Measurements from ENCODE around the gene TMEM175. TPM values are rescaled to one million over a fixed set of nuclear protein-coding genes. Genes with fewer than 3 reads are reported as not detected.

Gene TMEM175
- total and polyA plus RNA-seq, 9 of the 15 experiments (the other 6 are each of a cell fraction or from before 2014, with no cell fraction given) = 0.13 to 30.9 (median 9.4) TPM

DNA sequence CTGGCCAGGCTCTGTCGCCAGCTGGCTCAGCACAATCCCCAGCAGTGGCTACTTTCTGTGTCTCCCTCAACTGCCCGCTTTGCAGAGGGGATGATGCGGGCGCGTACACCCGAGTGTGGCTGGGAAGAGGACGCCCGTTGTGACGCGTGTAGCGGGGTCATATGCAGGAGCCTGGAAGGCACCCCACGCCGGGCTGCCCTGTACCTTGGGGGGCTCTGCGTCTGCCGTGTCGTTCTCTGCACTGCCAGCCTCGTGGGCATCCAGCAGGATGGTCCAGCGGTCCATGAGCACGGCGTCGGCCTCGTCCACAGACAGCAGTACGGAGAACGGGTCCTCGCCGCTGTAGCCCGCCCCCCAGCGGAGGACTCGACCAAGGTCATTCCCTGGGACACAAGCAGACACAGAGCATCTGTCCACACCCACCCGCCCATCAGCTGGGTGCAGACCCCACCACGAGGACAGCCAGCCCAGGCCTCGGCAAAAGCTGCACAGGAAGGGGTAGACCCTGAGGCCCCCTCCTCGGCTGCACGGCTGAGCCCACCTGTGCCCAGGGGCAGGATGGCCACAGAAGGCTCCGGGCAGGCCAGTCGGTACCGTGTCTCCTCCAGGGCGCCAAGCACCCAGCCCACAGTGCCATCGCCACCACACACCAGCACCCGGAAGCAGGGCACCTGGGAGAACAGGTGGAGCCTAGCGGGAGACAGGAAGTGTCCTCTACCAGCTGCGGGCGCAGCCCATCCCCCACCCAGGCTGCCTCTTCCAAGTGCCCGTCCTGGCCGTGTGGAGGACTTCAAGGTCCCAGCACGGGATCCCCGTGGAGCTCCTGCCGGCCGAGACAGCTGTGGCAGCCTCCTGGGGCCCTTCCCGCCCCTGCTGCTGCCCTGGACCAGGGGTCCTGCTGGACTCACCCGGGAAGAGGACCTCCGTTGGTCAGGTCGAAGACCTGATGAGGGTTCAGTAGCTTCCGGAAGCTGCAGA lies 30.3 kb downstream of the TMEM175 start:
- Histone ChIP-seq H3K4me3 (no peak overlapping the region), H3K9me3 (replicated peaks; ENCODE audit: control insufficient read depth, insufficient read depth, low read depth, low read length) (no peaks in the 10 kb centered on the region), H3K79me2 (ENCODE audit: control insufficient read depth, insufficient read depth, low read length) (no peaks in the 10 kb centered on the region), H3K4me2 (ENCODE audit: insufficient read depth, low read length) (no peak overlapping the region), H3K4me1 (replicated peaks in 1 of 2; ENCODE audit: control insufficient read depth in 2 of 2, insufficient read depth in 2 of 2, low read length in 2 of 2) (peaks cover 0 to 46% of the 10 kb centered on the region in 2 experiments; a peak in 2 of 5 replicates), H4K20me1 (replicated peaks; ENCODE audit: control insufficient read depth, insufficient read depth, low read length) (no peaks in the 10 kb centered on the region), H3K27ac (ENCODE audit: extremely low read depth, low read depth, low read length) (no peak overlapping the region), H3K9me1 (ENCODE audit: control insufficient read depth, insufficient read depth, low read length) (no peaks in the 10 kb centered on the region), H2AFZ (ENCODE audit: low read depth, low read length) (no peak overlapping the region), H3K36me3 (ENCODE audit: control insufficient read depth, insufficient read depth, low read length) (peaks cover 26% of the 10 kb centered on the region; the same call in 1 of the 3 replicates), H3K27me3 (ENCODE audit: control insufficient read depth in 2 of 2, insufficient read depth in 2 of 2, low read length in 2 of 2) (no peaks in the 10 kb centered on the region), H3K9ac (ENCODE audit: insufficient read depth in 1 of 2, low read depth in 2 of 2, low read length in 2 of 2) (no peak overlapping the region; a peak in 1 of 4 replicates)
- DNase-seq (ENCODE audit: extremely low read depth in 1 of 4, low spot score in 3 of 4) (no peak), ATAC-seq (no peak), FAIRE-seq (no peak)
- intact Hi-C loops (cut with micrococcal nuclease) (no loop called here), in situ Hi-C loops (cut with MboI) (no loop called here)
- peak; percentile 57 for TF ChIP-seq POLR2G (IDR thresholded peaks at IDR 0.05; ENCODE audit: low read depth, low read length)
- TF ChIP-seq EHMT2 (IDR thresholded peaks at IDR 0.05) = no peak
- ChIA-PET POLR2A (interaction anchor here (0.6 to 1.3 kb wide), 2 partner anchors 30 to 397 kb away, joined by 3 to 4 read pairs; partner anchors contain the start of genes GAK and TMEM175), CTCF (ENCODE audit: low intra/inter-chr PET ratio) (no interaction called here)
- WGBS (ENCODE audit: insufficient coverage, low coverage, missing lambda C conversion rate) = 93% methylated on average over 34 of the region's 54 CpGs
- BruUV-seq (replicated peaks) = no TSS peak

Data from K562 (cell line).